Stimulated activated naive CD4-positive, alpha-beta T cell treated with Interleukin-2 at 50 U/mL for 16 hours (primary cell): Measurements from ENCODE around the gene CYP4B1.

Experiments used
- DNase-seq: peaks from one replicate; lab custom pipeline; 2025; lab: John Stamatoyannopoulos, UW

The CYP4B1 gene

DNA sequence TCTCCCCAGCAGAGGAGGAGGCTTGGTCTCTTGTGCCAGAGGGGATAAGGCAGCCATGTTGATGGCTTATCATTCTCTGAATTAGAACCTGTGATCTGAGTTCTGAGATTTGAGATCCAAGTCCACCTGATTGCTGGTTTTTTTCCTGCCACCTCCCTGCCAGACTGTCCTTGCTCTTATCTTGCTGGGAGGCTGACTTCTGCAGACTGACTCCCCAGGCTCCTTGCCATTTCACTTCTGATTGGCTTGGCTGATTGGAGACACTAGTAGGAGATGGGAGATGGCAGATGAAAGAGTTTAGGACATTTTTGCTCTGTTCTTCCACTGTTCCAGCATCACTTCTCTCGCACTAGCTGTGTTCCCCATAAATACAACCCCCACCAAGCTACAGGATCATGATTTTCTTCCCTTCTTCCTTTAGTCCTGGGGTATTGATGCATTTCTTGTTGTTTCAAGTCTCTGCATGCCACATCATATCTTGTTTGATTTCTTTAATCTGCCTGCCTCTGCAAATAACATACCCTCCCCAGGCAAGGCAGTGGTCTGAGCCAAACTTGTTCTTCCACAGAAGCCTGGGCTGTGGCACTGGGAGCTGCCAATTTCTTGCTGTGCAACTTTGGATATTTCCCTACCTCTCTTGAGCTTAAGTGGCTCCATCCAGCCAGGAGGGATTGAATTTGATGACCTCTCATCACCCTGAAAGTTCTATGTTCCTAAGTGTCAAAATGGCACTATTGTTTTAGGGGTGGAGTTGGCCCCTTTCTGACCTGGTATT is 963 bp upstream of the CYP4B1 start:
- DNase-seq = no peak

- no peak for DNase-seq
Measured at GRCh38 chr1:46800742-46801141, 1.9 kb downstream of the CYP4B1 start.

DNA sequence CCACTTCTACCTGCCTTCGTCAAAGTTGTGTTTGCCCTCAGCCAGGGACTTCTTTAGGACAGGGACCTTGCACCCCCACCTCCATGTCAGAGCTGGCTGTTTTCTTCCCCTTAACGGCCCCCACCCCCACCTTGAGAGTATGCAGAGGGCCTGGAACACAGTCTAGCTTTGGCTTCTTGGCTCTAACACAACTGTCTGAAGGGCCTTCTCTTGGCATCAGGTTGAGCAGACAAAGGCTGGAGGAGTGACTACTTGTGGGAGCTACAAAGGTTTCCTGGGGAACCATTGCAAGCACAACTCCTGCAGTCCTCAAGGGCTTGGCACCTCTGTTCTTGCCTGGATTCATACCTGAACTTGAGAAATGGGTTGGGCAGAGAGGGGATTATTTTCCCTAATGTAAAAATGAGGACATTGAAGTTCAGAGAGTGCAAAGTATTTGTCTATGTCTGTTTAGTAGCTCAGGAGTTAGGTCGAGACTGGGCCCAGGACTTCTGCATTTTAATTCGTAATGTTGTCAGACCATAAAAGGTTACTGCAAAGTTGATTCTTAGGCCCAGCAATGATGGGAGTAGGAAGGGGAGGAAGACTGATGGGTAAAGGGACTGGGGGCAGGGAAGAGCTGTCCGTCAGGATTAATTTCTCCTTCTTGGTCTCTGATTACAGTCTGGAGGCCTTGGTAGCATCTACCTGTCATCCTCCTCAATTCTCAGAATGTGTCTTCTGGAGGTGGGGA is 2.6 kb downstream of the CYP4B1 start:
- no peak for DNase-seq

GRCh38 chr1:46802081-46802480 is 3.2 kb downstream of the CYP4B1 start:
- no peak for DNase-seq

DNA sequence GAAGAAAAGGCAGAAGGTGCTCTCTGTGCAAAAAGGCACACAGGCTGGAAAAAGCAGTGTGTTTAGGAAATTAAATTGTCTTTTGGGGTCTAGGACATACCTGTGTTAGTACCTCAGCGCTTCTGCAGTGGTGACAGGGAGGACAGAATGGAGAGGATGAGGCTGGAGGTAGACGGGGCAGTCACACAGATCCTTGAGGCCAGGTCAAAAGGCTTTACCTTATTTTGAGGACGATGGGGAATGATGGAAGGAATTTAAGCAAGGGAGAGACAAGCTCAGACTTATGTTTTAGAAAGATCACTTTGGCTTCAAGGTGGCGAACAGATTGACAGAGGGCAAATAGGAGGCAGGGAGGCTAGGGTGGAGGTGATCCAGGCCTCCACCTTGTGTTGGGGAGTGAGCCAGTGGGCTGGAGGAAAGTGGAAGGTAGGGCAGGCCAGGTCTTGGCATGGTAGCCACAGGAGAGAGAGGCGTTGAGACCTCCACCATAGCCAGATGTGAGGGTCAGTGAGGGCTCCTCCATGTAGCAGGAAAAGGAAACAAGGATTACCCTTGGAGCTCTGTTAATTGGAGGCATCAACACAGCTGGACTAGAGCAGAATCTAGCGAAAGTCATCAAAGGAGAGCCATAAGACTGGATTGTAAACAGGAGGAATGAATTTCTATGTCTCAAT is 4.2 kb downstream of the CYP4B1 start:
- DNase-seq = no peak

DNA sequence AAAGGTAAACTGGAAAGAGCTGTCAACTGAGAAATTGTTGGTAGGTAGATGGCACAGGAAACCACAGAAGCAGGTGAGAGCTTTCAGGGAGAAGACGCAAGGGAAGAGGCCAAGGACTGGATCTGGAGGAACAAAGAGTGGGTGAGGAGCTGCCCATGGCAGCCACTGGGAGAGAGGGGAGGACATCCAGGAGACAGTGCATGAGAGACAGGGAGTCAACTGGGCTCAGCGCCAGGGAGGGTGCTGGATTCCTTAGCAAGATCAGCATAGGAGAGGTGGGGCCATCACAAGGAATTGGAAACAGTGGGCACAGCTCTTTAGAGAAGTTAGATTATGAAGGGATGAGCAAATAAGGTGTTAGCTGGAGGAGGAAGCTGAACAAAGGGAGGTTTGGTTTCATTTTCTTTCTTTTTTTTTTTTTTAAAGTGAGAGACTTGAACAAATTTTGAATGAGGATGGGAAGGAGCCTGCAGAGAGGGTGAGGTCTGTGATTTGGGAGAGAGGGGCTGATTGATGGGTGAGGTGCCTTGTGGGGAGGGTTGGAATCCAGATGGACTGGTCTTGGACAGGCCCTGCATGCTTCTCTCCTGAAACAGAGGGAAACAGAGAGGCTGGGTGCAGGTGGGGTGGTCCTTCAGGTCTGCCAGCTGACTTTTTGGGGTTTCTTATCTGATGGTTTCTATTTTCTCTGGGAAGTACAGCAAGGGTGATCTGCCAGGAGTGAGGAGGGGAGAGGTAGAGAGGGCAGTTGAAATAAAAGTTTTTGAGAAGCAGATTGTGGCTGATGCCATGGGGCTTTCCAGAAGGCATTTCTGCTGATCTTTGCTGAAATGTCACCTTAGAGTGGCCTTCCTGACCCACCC is 5.4 kb downstream of the CYP4B1 start:
- no peak for DNase-seq

GRCh38 chr1:46804926-46805325 is 6.1 kb downstream of the CYP4B1 start:
- DNase-seq = no peak

GRCh38 chr1:46805755-46806154 is 6.9 kb downstream of the CYP4B1 start:
- no peak for DNase-seq

DNA sequence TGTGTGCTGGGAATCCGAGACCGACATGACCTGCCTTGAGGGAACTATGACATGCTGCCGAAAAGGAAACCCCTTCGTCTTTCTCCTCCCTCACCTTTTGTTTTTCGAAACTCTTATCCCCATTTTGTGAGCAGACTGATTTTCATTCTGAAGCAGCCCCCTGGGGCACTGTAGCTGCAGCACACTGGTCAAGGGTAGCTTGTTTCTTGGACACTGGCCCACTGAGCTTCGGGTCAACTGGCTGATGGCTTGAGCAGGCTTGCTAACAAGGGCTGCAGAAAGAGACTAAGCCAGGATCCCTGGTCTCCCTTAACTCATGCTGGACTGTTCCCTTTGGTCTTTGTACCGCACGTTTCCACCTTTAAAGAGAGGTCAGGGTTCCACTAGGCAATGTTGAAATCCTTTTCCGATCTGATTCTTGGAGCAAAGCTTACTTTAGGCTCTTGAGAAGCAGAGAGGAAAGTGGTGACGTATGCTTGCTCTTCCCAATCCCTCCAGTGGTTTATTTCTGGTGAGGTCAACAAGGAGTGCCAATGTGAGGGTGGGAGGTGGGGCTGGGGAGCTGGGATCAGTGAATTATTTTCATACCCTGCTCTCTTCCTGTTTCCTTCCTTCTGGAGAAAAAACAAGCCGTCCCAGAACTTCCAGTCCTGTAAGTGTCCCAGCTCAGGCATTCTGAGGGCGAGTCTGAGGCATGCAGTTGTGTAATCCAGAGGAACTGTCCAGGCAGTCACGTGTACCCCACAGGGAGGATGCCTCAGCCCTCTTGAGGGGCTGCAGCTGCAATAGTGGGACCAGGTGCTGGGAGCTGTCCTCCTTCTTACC is 7.6 kb downstream of the CYP4B1 start:
- no peak for DNase-seq

DNA sequence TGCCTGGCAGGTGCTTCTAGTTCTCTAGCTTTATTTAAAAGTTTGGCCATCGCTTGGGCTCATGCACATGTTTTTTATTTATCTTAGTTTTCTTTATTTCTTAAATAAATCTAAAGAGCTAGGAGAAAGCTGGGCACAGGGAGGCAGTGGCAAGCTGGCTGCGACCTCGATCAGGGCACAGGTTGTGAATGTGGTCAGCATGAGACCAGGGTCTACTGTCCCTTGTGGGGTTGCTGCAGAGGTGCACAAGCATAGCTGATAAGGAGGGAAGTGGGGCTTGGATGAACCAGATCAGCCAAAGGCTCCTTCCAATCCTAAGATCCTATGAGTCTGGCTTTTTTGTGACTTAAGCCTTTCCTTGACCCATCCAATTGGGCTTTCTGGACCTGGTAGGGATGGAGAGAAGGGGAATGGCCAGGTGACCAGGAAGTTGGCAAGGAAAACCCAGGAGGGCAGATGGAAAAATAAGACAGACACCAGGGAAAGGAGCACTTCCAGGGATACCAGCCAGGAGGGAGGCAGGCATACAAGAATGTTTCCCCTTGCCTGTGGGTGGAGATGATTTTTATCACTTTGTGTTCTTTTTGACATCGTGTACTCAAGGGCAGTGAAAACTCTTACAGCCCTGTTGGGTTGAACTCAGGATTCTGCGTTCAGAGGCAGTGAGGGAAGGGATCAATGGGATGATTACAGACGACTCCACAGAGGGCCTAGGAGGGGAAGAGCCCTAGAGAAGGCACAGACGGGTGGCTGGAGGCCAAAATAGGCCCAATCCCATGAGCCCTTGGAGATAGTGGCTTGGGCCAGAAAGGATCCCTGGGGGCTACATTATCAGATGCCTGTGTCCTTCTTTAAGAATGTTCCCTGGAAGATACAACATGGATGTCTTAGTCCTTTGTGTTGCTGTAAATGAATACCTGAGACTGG is 8.5 kb downstream of the CYP4B1 start:
- DNase-seq = no peak

DNA sequence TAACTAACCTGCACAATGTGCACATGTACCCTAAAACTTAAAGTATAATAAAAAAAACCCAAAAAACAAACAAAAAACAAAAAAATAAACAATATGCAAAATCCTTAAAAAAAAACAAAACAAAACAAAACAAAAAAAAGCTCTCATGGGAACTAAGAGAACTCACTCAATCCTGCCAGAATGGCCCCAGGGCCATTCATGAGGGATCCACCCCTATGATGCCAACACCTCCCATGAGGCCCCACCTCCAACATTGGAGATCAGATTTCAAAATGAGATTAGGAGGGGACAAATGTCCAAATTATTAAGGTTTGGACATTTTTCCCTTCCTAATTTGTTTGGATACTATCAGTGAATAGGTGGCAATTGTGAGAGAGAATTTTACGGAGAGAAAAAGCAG is 10.2 kb downstream of the CYP4B1 start:
- no peak for DNase-seq

DNA sequence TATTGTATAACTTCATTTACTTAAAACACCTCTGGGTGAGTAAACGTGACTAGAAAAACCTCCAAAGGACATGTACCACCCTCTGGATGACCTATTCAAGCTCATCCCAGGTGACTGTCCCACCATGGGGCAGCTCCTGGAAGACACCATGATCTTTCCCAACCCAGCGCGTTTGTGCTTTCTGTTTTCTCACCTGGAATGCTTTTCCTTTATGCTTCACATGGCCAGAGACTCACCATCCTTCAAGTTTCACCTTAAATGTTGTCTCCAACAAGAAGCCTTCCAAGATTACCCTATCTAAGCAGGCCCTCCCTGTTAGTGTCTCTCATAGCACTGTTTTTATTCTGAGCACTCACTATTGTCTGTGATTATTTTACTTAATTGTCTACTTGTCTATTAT is 11.1 kb downstream of the CYP4B1 start:
- DNase-seq = no peak

DNA sequence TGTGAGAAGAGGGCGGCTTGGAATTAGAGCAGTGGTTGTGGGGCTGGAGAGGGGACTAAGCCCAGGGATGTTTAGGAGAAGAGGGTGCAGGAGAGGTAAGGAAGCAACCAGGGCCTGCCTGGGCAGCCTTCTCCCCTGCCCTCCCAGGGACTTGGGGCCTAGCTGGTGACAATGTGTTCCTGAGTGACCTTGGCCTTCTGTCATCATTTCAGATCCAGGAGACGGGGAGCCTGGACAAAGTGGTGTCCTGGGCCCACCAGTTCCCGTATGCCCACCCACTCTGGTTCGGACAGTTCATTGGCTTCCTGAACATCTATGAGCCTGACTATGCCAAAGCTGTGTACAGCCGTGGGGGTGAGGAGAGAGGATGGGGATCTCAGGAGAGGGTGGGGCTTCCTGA is 11.8 kb downstream of the CYP4B1 start:
- DNase-seq = no peak

DNA sequence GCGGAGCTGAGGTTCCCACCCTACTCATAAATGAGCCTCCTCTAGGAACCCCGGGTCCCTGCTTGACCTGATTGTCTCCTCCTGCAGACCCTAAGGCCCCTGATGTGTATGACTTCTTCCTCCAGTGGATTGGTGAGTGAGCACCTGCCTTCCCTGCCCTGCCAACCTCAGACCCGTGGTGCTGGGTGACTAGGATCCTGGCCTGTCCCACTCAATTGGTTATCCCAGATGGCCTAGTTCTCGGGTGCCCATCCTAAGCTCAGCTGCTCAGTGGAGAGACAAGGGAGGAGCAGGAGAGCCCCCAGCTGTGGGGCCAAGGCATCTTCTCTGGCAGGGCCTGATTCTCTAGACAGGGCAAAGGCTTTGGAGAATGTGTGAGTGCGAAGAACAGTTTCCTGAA is 12.2 kb downstream of the CYP4B1 start:
- no peak for DNase-seq

- no peak for DNase-seq
Measured at GRCh38 chr1:46812065-46812963, 13.5 kb downstream of the CYP4B1 start.

DNA sequence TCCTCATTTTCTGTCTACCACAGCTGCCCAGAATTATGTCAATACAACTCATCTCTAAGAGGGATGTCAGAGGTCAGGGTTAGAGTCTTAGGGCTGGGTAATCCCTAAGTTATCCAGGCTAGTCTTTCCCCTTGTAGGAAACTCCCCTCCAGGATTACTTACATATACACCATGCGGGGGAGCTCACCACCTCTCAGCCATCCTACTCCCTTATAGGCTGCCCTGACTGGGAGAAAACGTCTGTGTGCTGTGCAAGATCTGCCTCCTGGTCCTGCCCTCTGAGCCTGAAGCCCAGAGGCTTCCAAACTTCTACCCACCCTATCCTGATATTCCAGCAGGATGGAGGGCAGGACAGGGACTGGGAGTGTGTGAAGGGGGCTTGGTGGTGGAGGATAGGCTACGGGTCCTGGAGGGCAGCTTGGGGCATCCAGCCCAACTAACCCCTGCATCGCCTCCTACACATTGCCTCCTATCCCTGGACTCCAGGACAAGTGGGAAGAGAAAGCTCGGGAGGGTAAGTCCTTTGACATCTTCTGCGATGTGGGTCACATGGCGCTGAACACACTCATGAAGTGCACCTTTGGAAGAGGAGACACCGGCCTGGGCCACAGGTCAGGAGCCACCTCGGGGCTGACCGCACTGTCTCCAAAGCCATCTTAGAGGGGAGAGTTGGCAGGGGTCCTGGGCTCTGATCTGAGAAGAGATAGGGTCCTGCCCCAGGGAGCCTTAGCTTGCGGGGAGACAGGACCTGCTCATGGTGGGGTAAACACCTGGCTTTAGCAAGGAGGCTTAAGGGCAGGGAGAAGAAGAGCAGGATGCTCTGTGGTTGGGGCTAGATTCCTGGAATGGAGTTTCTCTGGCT is 14.4 kb downstream of the CYP4B1 start:
- DNase-seq = no peak

GRCh38 chr1:46813858-46814396 is 15.1 kb downstream of the CYP4B1 start:
- DNase-seq = no peak

GRCh38 chr1:46815133-46815532 is 16.3 kb downstream of the CYP4B1 start:
- DNase-seq = no peak
